ENCODE measurements around the gene CD79B.
"Not testable (repeated sequence)": the region's sequence is repeated elsewhere in the genome, so short reads cannot be mapped to it uniquely, and the experiment has no call there.

CD79B gene

DNA sequence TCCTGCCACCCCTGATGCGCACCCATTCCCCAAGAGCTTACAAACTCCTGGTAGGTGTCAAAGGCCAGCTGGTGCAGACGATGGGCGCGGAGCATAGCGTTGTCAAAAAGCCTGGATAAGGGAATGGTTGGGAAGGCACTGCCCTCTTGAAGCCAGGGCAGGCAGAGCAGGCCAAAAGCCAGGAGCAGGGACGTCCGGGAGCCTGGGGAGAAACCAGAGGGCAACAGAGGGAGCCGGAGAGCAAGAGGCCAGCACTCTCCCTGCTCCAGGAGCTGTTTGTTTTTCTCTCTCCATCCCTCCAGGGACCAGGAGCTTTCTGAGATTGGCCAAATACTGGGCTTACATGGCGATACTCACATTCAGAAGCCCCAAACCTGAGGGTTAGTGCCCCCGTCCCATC lies 13.8 kb downstream of the CD79B start:
- H3K27me3 ChIP-seq (ENCODE audit: insufficient read depth, low read depth): peaks cover 16% of the 10 kb centered on the region; the same call in 1 of the 2 replicates

DNA sequence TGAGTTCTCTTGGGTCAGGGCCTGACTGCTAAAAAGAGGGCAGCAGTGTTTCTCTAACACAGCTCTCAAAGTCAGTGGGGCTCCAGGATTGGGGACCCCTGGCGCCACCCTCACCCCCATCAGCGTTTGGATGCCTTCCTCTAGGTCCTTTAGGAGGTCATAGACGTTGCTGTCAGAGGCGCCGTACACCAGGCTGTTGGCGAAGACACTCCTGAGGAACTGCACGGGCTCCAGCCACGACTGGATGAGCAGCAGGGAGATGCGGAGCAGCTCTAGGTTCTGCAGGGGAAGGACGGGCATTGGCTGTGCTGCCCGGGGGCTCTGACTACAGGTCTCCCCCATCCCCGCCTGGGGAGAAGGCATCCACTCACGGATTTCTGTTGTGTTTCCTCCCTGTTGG lies 14.5 kb downstream of the CD79B start:
- no peak overlapping the region for H2AFZ ChIP-seq (ENCODE audit: low read depth)
- H3K27ac ChIP-seq: no peak overlapping the region
- H3K9ac ChIP-seq: no peak overlapping the region
- H3K4me3 ChIP-seq (IDR thresholded peaks at IDR 0.05; ENCODE audit: insufficient read depth, low read depth, low read length): no peak overlapping the region
- H3K36me3 ChIP-seq (ENCODE audit: insufficient read depth): no peaks in the 10 kb centered on the region
- H3K4me2 ChIP-seq: no peak overlapping the region
- peaks cover 16% of the 10 kb centered on the region; the same call in 1 of the 2 replicates for H3K27me3 ChIP-seq (ENCODE audit: insufficient read depth, low read depth)
- H4K20me1 ChIP-seq (ENCODE audit: insufficient read depth): no peaks in the 10 kb centered on the region
- TF ChIP-seq, protein P1, sequence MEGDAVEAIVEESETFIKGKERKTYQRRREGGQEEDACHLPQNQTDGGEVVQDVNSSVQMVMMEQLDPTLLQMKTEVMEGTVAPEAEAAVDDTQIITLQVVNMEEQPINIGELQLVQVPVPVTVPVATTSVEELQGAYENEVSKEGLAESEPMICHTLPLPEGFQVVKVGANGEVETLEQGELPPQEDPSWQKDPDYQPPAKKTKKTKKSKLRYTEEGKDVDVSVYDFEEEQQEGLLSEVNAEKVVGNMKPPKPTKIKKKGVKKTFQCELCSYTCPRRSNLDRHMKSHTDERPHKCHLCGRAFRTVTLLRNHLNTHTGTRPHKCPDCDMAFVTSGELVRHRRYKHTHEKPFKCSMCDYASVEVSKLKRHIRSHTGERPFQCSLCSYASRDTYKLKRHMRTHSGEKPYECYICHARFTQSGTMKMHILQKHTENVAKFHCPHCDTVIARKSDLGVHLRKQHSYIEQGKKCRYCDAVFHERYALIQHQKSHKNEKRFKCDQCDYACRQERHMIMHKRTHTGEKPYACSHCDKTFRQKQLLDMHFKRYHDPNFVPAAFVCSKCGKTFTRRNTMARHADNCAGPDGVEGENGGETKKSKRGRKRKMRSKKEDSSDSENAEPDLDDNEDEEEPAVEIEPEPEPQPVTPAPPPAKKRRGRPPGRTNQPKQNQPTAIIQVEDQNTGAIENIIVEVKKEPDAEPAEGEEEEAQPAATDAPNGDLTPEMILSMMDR (conservative IDR thresholded peaks at IDR 0.05; ENCODE audit: low read depth, low read length): no peak
- no peaks in the 10 kb centered on the region for H3K79me2 ChIP-seq (ENCODE audit: insufficient read depth, low read depth)
- H3K4me1 ChIP-seq (ENCODE audit: low read depth, poor library complexity, severe bottlenecking): no peaks in the 10 kb centered on the region

More for the DNA sequence above, 13.8 kb downstream of the CD79B start:
- TF ChIP-seq, protein P1 (conservative IDR thresholded peaks at IDR 0.05; ENCODE audit: low read depth, low read length): no peak
- no peak overlapping the region for H3K4me3 ChIP-seq (IDR thresholded peaks at IDR 0.05; ENCODE audit: insufficient read depth, low read depth, low read length)
- H3K4me2 ChIP-seq: no peak overlapping the region
- H3K9ac ChIP-seq: no peak overlapping the region
- H3K27ac ChIP-seq: no peak overlapping the region
- no peaks in the 10 kb centered on the region for H3K36me3 ChIP-seq (ENCODE audit: insufficient read depth)
- no peak overlapping the region for H2AFZ ChIP-seq (ENCODE audit: low read depth)
- H3K79me2 ChIP-seq (ENCODE audit: insufficient read depth, low read depth): no peaks in the 10 kb centered on the region
- no peaks in the 10 kb centered on the region for H3K4me1 ChIP-seq (ENCODE audit: low read depth, poor library complexity, severe bottlenecking)
- H4K20me1 ChIP-seq (ENCODE audit: insufficient read depth): no peaks in the 10 kb centered on the region

DNA sequence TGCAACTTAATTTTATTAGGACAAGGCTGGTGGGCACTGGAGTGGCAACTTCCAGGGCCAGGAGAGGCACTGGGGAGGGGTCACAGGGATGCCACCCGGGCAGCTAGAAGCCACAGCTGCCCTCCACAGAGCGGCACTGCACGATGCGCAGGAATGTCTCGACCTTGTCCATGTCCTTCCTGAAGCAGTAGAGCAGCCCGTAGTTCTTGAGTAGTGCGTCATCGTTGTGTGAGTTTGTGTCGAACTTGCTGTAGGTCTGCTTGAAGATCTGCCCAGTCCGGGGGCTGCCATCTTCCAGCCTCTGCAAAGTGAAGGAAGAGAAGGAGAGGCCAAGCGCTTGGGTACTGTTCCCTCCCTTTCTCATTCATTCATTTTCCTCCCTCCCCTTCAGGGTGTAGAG lies 14.9 kb downstream of the CD79B start:
- peaks cover 16% of the 10 kb centered on the region; the same call in 1 of the 2 replicates for H3K27me3 ChIP-seq (ENCODE audit: insufficient read depth, low read depth)
- H3K9ac ChIP-seq; H3K4me3 ChIP-seq (IDR thresholded peaks at IDR 0.05; ENCODE audit: insufficient read depth, low read depth, low read length); H3K36me3 ChIP-seq (ENCODE audit: insufficient read depth); H4K20me1 ChIP-seq (ENCODE audit: insufficient read depth); H3K27ac ChIP-seq; H3K4me1 ChIP-seq (ENCODE audit: low read depth, poor library complexity, severe bottlenecking); H3K79me2 ChIP-seq (ENCODE audit: insufficient read depth, low read depth); H3K4me2 ChIP-seq; H2AFZ ChIP-seq (ENCODE audit: low read depth): not testable (repeated sequence)

DNA sequence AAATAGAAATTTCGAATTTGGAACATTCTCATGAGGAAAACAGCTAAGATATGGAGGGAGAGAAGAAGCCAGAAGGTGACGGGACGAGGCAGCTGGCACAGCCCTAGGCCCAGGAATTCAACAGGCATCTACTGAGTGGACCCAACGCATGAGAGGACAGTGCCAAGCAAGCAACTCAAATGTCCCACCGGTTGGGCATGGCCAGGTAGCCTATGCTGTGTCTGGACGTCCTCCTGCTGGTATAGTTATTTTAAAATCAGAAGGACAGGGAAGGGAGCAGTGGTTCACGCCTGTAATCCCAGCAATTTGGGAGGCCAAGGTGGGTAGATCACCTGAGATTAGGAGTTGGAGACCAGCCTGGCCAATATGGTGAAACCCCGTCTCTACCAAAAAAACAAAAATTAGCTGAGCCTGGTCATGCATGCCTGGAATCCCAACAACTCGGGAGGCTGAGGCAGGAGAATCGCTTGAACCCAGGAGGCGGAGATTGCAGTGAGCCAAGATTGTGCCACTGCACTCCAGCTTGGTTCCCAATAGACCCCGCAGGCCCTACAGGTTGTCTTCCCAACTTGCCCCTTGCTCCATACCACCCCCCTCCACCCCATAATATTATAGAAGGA lies 15.5 kb downstream of the CD79B start:
- Histone ChIP-seq H3K4me1 (ENCODE audit: low read depth, poor library complexity, severe bottlenecking) (no peaks in the 10 kb centered on the region), H3K9ac (no peak overlapping the region), H3K4me2 (no peak overlapping the region), H3K79me2 (ENCODE audit: insufficient read depth, low read depth) (no peaks in the 10 kb centered on the region), H2AFZ (ENCODE audit: low read depth) (no peak overlapping the region), H4K20me1 (ENCODE audit: insufficient read depth) (no peaks in the 10 kb centered on the region), H3K4me3 (IDR thresholded peaks at IDR 0.05; ENCODE audit: insufficient read depth, low read depth, low read length) (no peak overlapping the region), H3K27ac (no peak overlapping the region), H3K36me3 (ENCODE audit: insufficient read depth) (no peaks in the 10 kb centered on the region), H3K27me3 (ENCODE audit: insufficient read depth, low read depth) (peaks cover 16% of the 10 kb centered on the region; the same call in 1 of the 2 replicates)
- TF ChIP-seq, protein P1 (conservative IDR thresholded peaks at IDR 0.05; ENCODE audit: low read depth, low read length): no peak

DNA sequence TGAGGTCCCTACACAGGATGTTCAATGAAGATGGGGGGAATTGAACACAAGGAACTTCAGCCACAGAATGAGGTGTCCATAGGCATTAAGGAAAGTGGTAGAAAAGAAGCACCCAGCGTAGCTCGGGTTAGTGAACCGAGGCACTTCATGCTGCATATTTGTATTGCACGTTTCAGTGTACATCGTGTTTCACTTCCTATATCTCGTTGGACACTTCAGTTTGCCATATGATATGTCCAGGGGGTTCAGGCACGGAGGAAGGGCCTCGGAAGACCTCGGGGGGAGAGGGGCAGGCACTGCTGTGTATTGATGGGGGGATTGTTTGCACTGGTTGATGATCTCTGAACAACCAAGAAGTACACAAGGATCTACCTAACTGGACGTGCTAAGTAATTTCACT lies 16.4 kb downstream of the CD79B start:
- H3K4me2 ChIP-seq; H4K20me1 ChIP-seq (ENCODE audit: insufficient read depth); H3K4me1 ChIP-seq (ENCODE audit: low read depth, poor library complexity, severe bottlenecking); H3K79me2 ChIP-seq (ENCODE audit: insufficient read depth, low read depth); H3K9ac ChIP-seq; H3K36me3 ChIP-seq (ENCODE audit: insufficient read depth); H3K4me3 ChIP-seq (IDR thresholded peaks at IDR 0.05; ENCODE audit: insufficient read depth, low read depth, low read length); H2AFZ ChIP-seq (ENCODE audit: low read depth); H3K27ac ChIP-seq: not testable (repeated sequence)
- peaks cover 16% of the 10 kb centered on the region; the same call in 1 of the 2 replicates for H3K27me3 ChIP-seq (ENCODE audit: insufficient read depth, low read depth)

All from KMS-11 (cell line).